HepG2 (cell line): ENCODE results near the gene KCNJ13. TPM values are rescaled to one million over a fixed set of nuclear protein-coding genes. Genes with fewer than 3 reads are reported as not detected.

Source experiments
- ATAC-seq: fragments of 200-7000 bp; cut with Tn5 transposase; 3 replicates; pipeline ENCODE4 v1.9.1; 2020; ENCODE audit warnings: mild to moderate bottlenecking, moderate library complexity
- BruUV-seq: library from RNA; stranded (reverse); fragments of 400-500 nt; replicated peaks from 2 replicates; lab custom pipeline; 2021; lab: Mats Ljungman, UMichigan
- CTCF ChIA-PET: fragments of 300-600 bp; formaldehyde crosslinking; extraction: SDS; loops from one replicate; lab custom pipeline; 2021; ENCODE audit warnings: low total read pairs, inconsistent platforms, low intra/inter-chr PET ratio; lab: Yijun Ruan, JAX
- POLR2A ChIA-PET: fragments of 350-600 bp; sonication (Branson Sonifier 250); formaldehyde crosslinking; loops from one replicate; lab custom pipeline; 2020; ENCODE audit warnings: antibody characterized with exemption, inconsistent platforms; lab: Yijun Ruan, JAX
- DNase-seq: peaks from one replicate; pipeline ENCODE4 v3.0.0-alpha.2; 2015; ENCODE audit warnings: low spot score
- FAIRE-seq: peaks from 3 replicates; lab custom pipeline; 2011; peaks lifted over from hg19 to GRCh38; lab: Jason Lieb, UNC
- H2AFZ ChIP-seq: one replicate; pipeline ENCODE4 v1.6.1; 2011; ENCODE audit warnings: low read length, inconsistent platforms
- H3K27ac ChIP-seq: fragments of 300-600 bp; 3 replicates; pipeline ENCODE4 v1.8.0; 2011; ENCODE audit warnings: mixed run types, mild to moderate bottlenecking, mixed read lengths, low read length, inconsistent platforms; ENCODE audit not compliant: insufficient read depth; ENCODE audit errors: extremely low read length
- H3K27me3 ChIP-seq, 2 experiments: fragments of 200-600 bp in 1 of 2; 2 replicates in 1 of 2; 3 replicates in 1 of 2; pipeline versions ENCODE4 v1.6.0 to v1.8.0; 2011; ENCODE audit warnings: low read length in 2 of 2, mild to moderate bottlenecking in 2 of 2, moderate library complexity in 2 of 2, inconsistent platforms in 1 of 2; ENCODE audit not compliant: insufficient read depth in 2 of 2, control insufficient read depth in 1 of 2
- H3K36me3 ChIP-seq, 2 experiments: fragments of 200-600 bp in 1 of 2; replicated peaks in 1 of 2; 2 replicates in 1 of 2; 3 replicates in 1 of 2; pipeline versions ENCODE4 v1.5.1 to v1.8.0; 2011; ENCODE audit warnings: low read length in 2 of 2, inconsistent platforms in 1 of 2; ENCODE audit not compliant: insufficient read depth in 2 of 2, control insufficient read depth in 1 of 2
- H3K4me1 ChIP-seq: 2 replicates; pipeline ENCODE4 v1.5.1; 2012; ENCODE audit warnings: low read length, inconsistent platforms; ENCODE audit not compliant: insufficient read depth
- H3K4me2 ChIP-seq: 2 replicates; pipeline ENCODE4 v1.6.0; 2011; ENCODE audit warnings: low read depth, low read length, inconsistent platforms
- H3K4me3 ChIP-seq, 3 experiments: fragments of 200-600 bp in 1 of 3; sonication (generic), shearing (Covaris generic) in 1 of 3; replicated peaks in 1 of 3; 2 replicates each; pipeline ENCODE4 v1.5.1; 2011 to 2016; ENCODE audit warnings: low read length in 3 of 3, inconsistent platforms in 2 of 3, low read depth in 2 of 3, mild to moderate bottlenecking in 2 of 3, control low read depth in 1 of 3, mixed read lengths in 1 of 3; ENCODE audit not compliant: insufficient read depth in 1 of 3
- H3K79me2 ChIP-seq: one replicate; pipeline ENCODE4 v1.6.1; 2011; ENCODE audit warnings: low read length, inconsistent platforms; ENCODE audit not compliant: insufficient read depth
- H3K9ac ChIP-seq: 2 replicates; pipeline ENCODE4 v1.6.0; 2011; ENCODE audit warnings: mild to moderate bottlenecking, low read depth, low read length, inconsistent platforms; ENCODE audit not compliant: insufficient read depth
- H3K9me3 ChIP-seq: 2 replicates; pipeline ENCODE4 v1.5.1; 2012; ENCODE audit warnings: mild to moderate bottlenecking, low read length
- H4K20me1 ChIP-seq: 2 replicates; pipeline ENCODE4 v1.6.0; 2011; ENCODE audit warnings: inconsistent platforms, mild to moderate bottlenecking, low read length, moderate library complexity; ENCODE audit not compliant: insufficient read depth
- IRX3 ChIP-seq: sonication (generic); formaldehyde crosslinking; IDR thresholded peaks from 2 replicates; pipeline ENCODE4 v1.8.1; 2023; ENCODE audit warnings: mild to moderate bottlenecking, low read depth, missing genetic modification reagents, borderline replicate concordance
- MAFF ChIP-seq: IDR thresholded peaks from 2 replicates; pipeline ENCODE4 v1.6.1; 2011; ENCODE audit warnings: low read depth, low read length, improper control_type of control experiment
- MAFK ChIP-seq, 2 experiments: IDR thresholded peaks in 1 of 2; conservative IDR thresholded peaks in 1 of 2; 2 replicates each; pipeline ENCODE4 v1.6.1; 2011; ENCODE audit warnings: improper control_type of control experiment in 2 of 2, low read length in 2 of 2
- PHF8 ChIP-seq: sonication (generic); formaldehyde crosslinking; IDR thresholded peaks from 2 replicates; pipeline ENCODE4 v1.5.0; 2020; ENCODE audit warnings: missing genetic modification reagents
- ZC3H4 ChIP-seq: sonication (generic); formaldehyde crosslinking; IDR thresholded peaks from 2 replicates; pipeline ENCODE4 v1.4.0; 2020; ENCODE audit warnings: missing genetic modification reagents, borderline replicate concordance
- ZNF383 ChIP-seq: sonication (generic); formaldehyde crosslinking; IDR thresholded peaks from 2 replicates; pipeline ENCODE4 v1.4.0; 2020; ENCODE audit warnings: missing genetic modification reagents, mild to moderate bottlenecking, borderline replicate concordance
- WGBS: methylation state at CpG from one replicate; pipeline ENCODE4 v1.1.6; 2017; ENCODE audit warnings: low lambda C conversion rate; 5-methylcytosine and 5-hydroxymethylcytosine counted together
- in situ Hi-C: cut with HindIII; loops from 2 replicates; pipeline ENCODE4 v1.10.0; 2017; ENCODE audit warnings: low pct_unique_long_range_greater_than_20kb; ENCODE audit not compliant: extremely low pct_ligation_motif_present
- intact Hi-C: fragments of 100-400 bp; cut with micrococcal nuclease; formaldehyde crosslinking; loops from one replicate; pipeline ENCODE4 v1.10.0; 2022; ENCODE audit not compliant: unreplicated experiment
- polyA plus RNA-seq, 8 experiments: library from polyadenylated mRNA; depleted of rRNA in 3 of 8; stranded (reverse) in 7 of 8; unstranded in 1 of 8; fragments of >200 nt; fragmentation: Illumina TruSeq in 4 of 8; extraction: Trizol in 4 of 8; gene quantifications; 2 replicates each; pipeline versions ENCODE4 v1.2.1 to v1.2.3, GENCODE V29; 2011 to 2016; ENCODE audit warnings: low read depth in 4 of 8, missing spikeins in 1 of 8, mixed read lengths in 1 of 8; ENCODE audit not compliant: insufficient read depth in 1 of 8
- total RNA-seq, 5 experiments: library from RNA; depleted of rRNA; stranded (reverse); fragments of >200 nt; fragmentation: Illumina TruSeq; extraction: Trizol; gene quantifications; 2 replicates each; pipeline ENCODE4 v1.2.3, GENCODE V29; 2016; ENCODE audit warnings: low read depth in 1 of 5
- TF ChIP-seq, protein P1 (sequence below): sonication (generic); formaldehyde crosslinking; IDR thresholded peaks from 2 replicates; pipeline ENCODE4 v1.5.0; 2020; ENCODE audit warnings: missing genetic modification reagents
- TF ChIP-seq, protein P2 (sequence below), 2 experiments: sonication (generic) in 1 of 2; formaldehyde crosslinking in 1 of 2; IDR thresholded peaks; 2 replicates each; pipeline versions ENCODE4 v1.4.0 to v1.6.1; 2016 to 2020; ENCODE audit warnings: borderline replicate concordance in 1 of 2, low read depth in 1 of 2, mild to moderate bottlenecking in 1 of 2, missing genetic modification reagents in 1 of 2

Gene KCNJ13
- total and polyA plus RNA-seq, 2 of the 13 experiments (the other 11 are each of a cell fraction or from before 2014, with no cell fraction given) = not detected

DNA sequence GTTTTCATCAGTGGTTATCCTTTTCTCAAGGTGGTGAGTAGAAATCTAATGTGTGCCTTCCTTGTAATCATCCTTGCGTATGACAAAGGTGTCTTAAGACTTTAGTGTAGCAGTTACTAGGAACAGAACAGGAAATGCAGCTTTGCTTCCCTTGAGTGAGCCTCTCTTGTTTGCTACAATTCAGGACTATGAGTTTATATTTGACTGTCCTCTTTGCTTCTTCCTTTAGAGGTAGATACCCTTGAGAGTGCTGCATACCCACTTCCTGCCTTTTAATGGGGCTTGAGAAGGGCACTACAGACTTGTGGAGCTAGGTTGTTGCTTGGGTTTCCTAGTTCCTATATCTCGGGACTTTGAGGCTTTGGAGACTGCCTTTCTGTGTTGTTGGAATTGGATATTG lies 3.8 kb downstream of the KCNJ13 start:
- H3K9ac ChIP-seq = no peak overlapping the region
- 98% methylated on average over 2 of the region's 2 CpGs for WGBS
- FAIRE-seq = no peak
- H4K20me1 ChIP-seq = no peaks in the 10 kb centered on the region
- no peak overlapping the region for H3K27ac ChIP-seq
- H3K4me2 ChIP-seq = no peak overlapping the region
- no peaks in the 10 kb centered on the region for H3K9me3 ChIP-seq
- H3K27me3 ChIP-seq = no peaks in the 10 kb centered on the region
- H3K79me2 ChIP-seq = no peaks in the 10 kb centered on the region
- H3K4me1 ChIP-seq = no peaks in the 10 kb centered on the region
- BruUV-seq = no TSS peak
- DNase-seq = no peak
- peaks cover 7 to 48% of the 10 kb centered on the region in 2 experiments for H3K36me3 ChIP-seq
- no peak for TF ChIP-seq ZC3H4 (CRISPR knock-in tag)
- no peak for TF ChIP-seq IRX3
- TF ChIP-seq ZNF383 = no peak
- TF ChIP-seq, protein P1, sequence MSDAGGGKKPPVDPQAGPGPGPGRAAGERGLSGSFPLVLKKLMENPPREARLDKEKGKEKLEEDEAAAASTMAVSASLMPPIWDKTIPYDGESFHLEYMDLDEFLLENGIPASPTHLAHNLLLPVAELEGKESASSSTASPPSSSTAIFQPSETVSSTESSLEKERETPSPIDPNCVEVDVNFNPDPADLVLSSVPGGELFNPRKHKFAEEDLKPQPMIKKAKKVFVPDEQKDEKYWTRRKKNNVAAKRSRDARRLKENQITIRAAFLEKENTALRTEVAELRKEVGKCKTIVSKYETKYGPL (CRISPR knock-in tag) = no peak
- TF ChIP-seq PHF8 = no peak
- intact Hi-C loops (no loop called here), in situ Hi-C loops (no loop called here)
- H2AFZ ChIP-seq = no peak overlapping the region
- no peak overlapping the region for H3K4me3 ChIP-seq
- POLR2A ChIA-PET = no interaction called here
- ATAC-seq = no peak
- CTCF ChIA-PET = no interaction called here

DNA sequence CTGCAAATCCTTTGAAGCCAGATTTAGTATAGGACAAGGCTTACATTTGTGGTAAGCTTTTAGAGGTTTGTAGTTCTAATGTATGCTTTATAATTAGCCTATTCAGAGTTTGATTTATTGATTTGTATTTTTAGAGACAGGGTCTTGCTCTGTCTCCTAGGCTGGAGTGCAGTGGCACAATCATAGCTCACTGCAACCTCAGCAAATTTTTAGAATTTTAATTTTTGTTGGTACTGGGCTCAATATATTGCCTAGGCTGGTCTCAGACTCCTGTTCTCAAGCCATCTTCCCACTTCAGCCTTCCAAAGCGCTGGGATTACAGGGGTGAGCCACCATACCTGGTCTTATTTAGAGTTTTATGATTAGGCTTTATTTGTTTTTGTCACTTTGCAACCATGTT lies 4.5 kb downstream of the KCNJ13 start:
- ATAC-seq (no peak), FAIRE-seq (no peak), DNase-seq (no peak)
- Histone ChIP-seq H3K27ac (no peak overlapping the region), H3K27me3 (no peaks in the 10 kb centered on the region), H2AFZ (no peak overlapping the region), H3K9me3 (no peaks in the 10 kb centered on the region), H4K20me1 (no peaks in the 10 kb centered on the region), H3K36me3 (peaks cover 6 to 47% of the 10 kb centered on the region in 2 experiments), H3K4me3 (no peak overlapping the region), H3K79me2 (no peaks in the 10 kb centered on the region), H3K9ac (no peak overlapping the region), H3K4me2 (no peak overlapping the region), H3K4me1 (no peaks in the 10 kb centered on the region)
- in situ Hi-C loops = no loop called here
- WGBS = 100% methylated on average over 1 of the region's 1 CpG
- ChIA-PET POLR2A (no interaction called here), CTCF (no interaction called here)
- intact Hi-C loops = no loop called here
- TF ChIP-seq, protein P2, sequence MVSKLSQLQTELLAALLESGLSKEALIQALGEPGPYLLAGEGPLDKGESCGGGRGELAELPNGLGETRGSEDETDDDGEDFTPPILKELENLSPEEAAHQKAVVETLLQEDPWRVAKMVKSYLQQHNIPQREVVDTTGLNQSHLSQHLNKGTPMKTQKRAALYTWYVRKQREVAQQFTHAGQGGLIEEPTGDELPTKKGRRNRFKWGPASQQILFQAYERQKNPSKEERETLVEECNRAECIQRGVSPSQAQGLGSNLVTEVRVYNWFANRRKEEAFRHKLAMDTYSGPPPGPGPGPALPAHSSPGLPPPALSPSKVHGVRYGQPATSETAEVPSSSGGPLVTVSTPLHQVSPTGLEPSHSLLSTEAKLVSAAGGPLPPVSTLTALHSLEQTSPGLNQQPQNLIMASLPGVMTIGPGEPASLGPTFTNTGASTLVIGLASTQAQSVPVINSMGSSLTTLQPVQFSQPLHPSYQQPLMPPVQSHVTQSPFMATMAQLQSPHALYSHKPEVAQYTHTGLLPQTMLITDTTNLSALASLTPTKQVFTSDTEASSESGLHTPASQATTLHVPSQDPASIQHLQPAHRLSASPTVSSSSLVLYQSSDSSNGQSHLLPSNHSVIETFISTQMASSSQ (IDR thresholded peaks at IDR 0.05; ENCODE audit: low read depth) = no peak
- TF ChIP-seq, protein P2 (CRISPR knock-in tag; IDR thresholded peaks at IDR 0.05; ENCODE audit: borderline replicate concordance) = no peak
- peak; percentile 53 for TF ChIP-seq MAFF
- TF ChIP-seq MAFK (conservative IDR thresholded peaks at IDR 0.05 in 1 of 2, IDR thresholded peaks at IDR 0.05 in 1 of 2; ENCODE audit: low read length in 2 of 2) = peak; percentile 57 to 70; a peak in 3 of 4 replicates
- BruUV-seq = no TSS peak
